Osteocyte (in vitro differentiated cells): Measurements from ENCODE around the gene SMARCAD1. TPM values are rescaled to one million over a fixed set of nuclear protein-coding genes. Genes with fewer than 3 reads are reported as not detected.

Source experiments
- DNase-seq: peaks from one replicate; pipeline ENCODE4 v3.0.0; 2021; ENCODE audit warnings: mixed read lengths; ENCODE audit not compliant: unreplicated experiment; ENCODE audit errors: extremely low spot score
- H3K27ac Mint-ChIP-seq: one replicate; pipeline ENCODE4 v1.8.0; 2021; ENCODE audit warnings: mild to moderate bottlenecking, mixed read lengths; ENCODE audit not compliant: unreplicated experiment
- H3K27me3 Mint-ChIP-seq: one replicate; pipeline ENCODE4 v1.8.0; 2021; ENCODE audit warnings: mixed read lengths; ENCODE audit not compliant: unreplicated experiment
- H3K36me3 Mint-ChIP-seq: one replicate; pipeline ENCODE4 v1.8.0; 2021; ENCODE audit warnings: mixed read lengths; ENCODE audit not compliant: unreplicated experiment
- H3K4me1 Mint-ChIP-seq: one replicate; pipeline ENCODE4 v1.8.0; 2021; ENCODE audit warnings: mixed read lengths; ENCODE audit not compliant: unreplicated experiment
- H3K4me3 Mint-ChIP-seq: one replicate; pipeline ENCODE4 v1.8.0; 2021; ENCODE audit warnings: mild to moderate bottlenecking, moderate library complexity, mixed read lengths; ENCODE audit not compliant: unreplicated experiment
- H3K9me3 Mint-ChIP-seq: one replicate; pipeline ENCODE4 v1.8.0; 2021; ENCODE audit warnings: mixed read lengths; ENCODE audit not compliant: unreplicated experiment
- CTCF ChIP-seq: fragments of 200-600 bp; sonication (generic); IDR thresholded peaks from 2 replicates; pipeline ENCODE4 v1.5.0; 2021; ENCODE audit warnings: antibody characterized with exemption, mild to moderate bottlenecking, moderate library complexity
- total RNA-seq: library from RNA; stranded (reverse); gene quantifications from 2 replicates; pipeline ENCODE4 v1.2.1, GENCODE V29; 2021

SMARCAD1 gene
- total RNA-seq, 1 donor from 2014 or later: 33.9 TPM

GRCh38 chr4:94211861-94212260 is 4.2 kb downstream of the SMARCAD1 start:
- peaks cover 4% of the 10 kb centered on the region for H3K9me3 Mint-ChIP-seq
- H3K27me3 Mint-ChIP-seq: no peaks in the 10 kb centered on the region
- H3K4me3 Mint-ChIP-seq: no peak overlapping the region
- H3K36me3 Mint-ChIP-seq: peaks cover 49% of the 10 kb centered on the region
- DNase-seq: no peak
- peaks cover 23% of the 10 kb centered on the region for H3K4me1 Mint-ChIP-seq
- no peak overlapping the region for H3K27ac Mint-ChIP-seq
- TF ChIP-seq CTCF: no peak

GRCh38 chr4:94214703-94215319 is 7.1 kb downstream of the SMARCAD1 start:
- H3K36me3 Mint-ChIP-seq: peaks cover 60% of the 10 kb centered on the region
- DNase-seq: no peak

GRCh38 chr4:94216394-94216793 is 8.7 kb downstream of the SMARCAD1 start:
- TF ChIP-seq CTCF: no peak
- Mint-ChIP-seq H3K36me3 (peaks cover 56% of the 10 kb centered on the region), H3K27ac (no peak overlapping the region)

More at GRCh38 chr4:94214703-94215319, 7.1 kb downstream of the SMARCAD1 start:
- Mint-ChIP-seq H3K4me1 (peaks cover 16% of the 10 kb centered on the region), H3K4me3 (no peak overlapping the region), H3K27ac (no peak overlapping the region), H3K27me3 (no peaks in the 10 kb centered on the region), H3K9me3 (peaks cover 4% of the 10 kb centered on the region)
- no peak for TF ChIP-seq CTCF

GRCh38 chr4:94219402-94219801 is 11.7 kb downstream of the SMARCAD1 start:
- Mint-ChIP-seq H3K4me1 (peaks cover 12% of the 10 kb centered on the region), H3K4me3 (no peak overlapping the region), H3K9me3 (peaks cover 3% of the 10 kb centered on the region), H3K36me3 (peaks cover 41% of the 10 kb centered on the region), H3K27ac (peak overlapping the region; percentile 52), H3K27me3 (no peaks in the 10 kb centered on the region)
- no peak for DNase-seq
- TF ChIP-seq CTCF: no peak

More at GRCh38 chr4:94216394-94216793, 8.7 kb downstream of the SMARCAD1 start:
- DNase-seq: no peak
- Mint-ChIP-seq H3K4me3 (no peak overlapping the region), H3K4me1 (peaks cover 12% of the 10 kb centered on the region), H3K9me3 (peaks cover 4% of the 10 kb centered on the region), H3K27me3 (no peaks in the 10 kb centered on the region)

GRCh38 chr4:94221916-94222315 is 14.3 kb downstream of the SMARCAD1 start:
- peaks cover 38% of the 10 kb centered on the region for H3K36me3 Mint-ChIP-seq
- H3K27ac Mint-ChIP-seq: no peak overlapping the region
- H3K27me3 Mint-ChIP-seq: no peaks in the 10 kb centered on the region
- H3K9me3 Mint-ChIP-seq: no peaks in the 10 kb centered on the region
- no peak for TF ChIP-seq CTCF
- no peak for DNase-seq
- H3K4me1 Mint-ChIP-seq: peaks cover 20% of the 10 kb centered on the region
- H3K4me3 Mint-ChIP-seq: no peak overlapping the region
